HepG2 (cell line): ENCODE measurements around the gene PLEKHD1. TPM values are rescaled to one million over a fixed set of nuclear protein-coding genes. Genes with fewer than 3 reads are reported as not detected.

Source experiments
- ARID3A ChIP-seq: IDR thresholded peaks from 2 replicates; pipeline ENCODE4 v1.6.1; 2012; ENCODE audit warnings: low read depth, low read length, improper control_type of control experiment
- HOXA3 ChIP-seq: sonication (generic); formaldehyde crosslinking; IDR thresholded peaks from 2 replicates; pipeline ENCODE4 v1.5.0; 2020; ENCODE audit warnings: missing genetic modification reagents
- MAZ ChIP-seq, 2 experiments: sonication (generic) in 1 of 2; formaldehyde crosslinking in 1 of 2; IDR thresholded peaks; 2 replicates each; pipeline versions ENCODE4 v1.5.0 to v1.6.1; 2012 to 2020; ENCODE audit warnings: low read depth in 2 of 2, mild to moderate bottlenecking in 2 of 2, borderline replicate concordance in 1 of 2, improper control_type of control experiment in 1 of 2, low read length in 1 of 2, missing genetic modification reagents in 1 of 2, moderate library complexity in 1 of 2
- MYC ChIP-seq: sonication (generic); formaldehyde crosslinking; IDR thresholded peaks from 2 replicates; pipeline ENCODE4 v1.9.0; 2021; ENCODE audit warnings: missing genetic modification reagents, borderline replicate concordance
- PAF1 ChIP-seq: IDR thresholded peaks from 2 replicates; pipeline ENCODE4 v1.6.1; 2016; ENCODE audit warnings: missing genetic modification reagents, missing compliant biosample characterization
- SALL2 ChIP-seq: sonication (generic); formaldehyde crosslinking; IDR thresholded peaks from 2 replicates; pipeline ENCODE4 v1.8.1; 2023; ENCODE audit warnings: mild to moderate bottlenecking, missing genetic modification reagents, inconsistent platforms
- SOX6 ChIP-seq, 2 experiments: fragments of 450-650 bp in 1 of 2; sonication (generic) in 1 of 2; formaldehyde crosslinking in 1 of 2; IDR thresholded peaks; 2 replicates each; pipeline versions ENCODE4 v1.4.0 to v1.6.1; 2017 to 2020; ENCODE audit warnings: antibody characterized with exemption in 1 of 2, mild to moderate bottlenecking in 1 of 2, missing genetic modification reagents in 1 of 2
- TFDP1 ChIP-seq: IDR thresholded peaks from 2 replicates; pipeline ENCODE4 v1.6.1; 2016; ENCODE audit warnings: missing compliant biosample characterization, missing genetic modification reagents, borderline replicate concordance
- UBTF ChIP-seq: sonication (generic); formaldehyde crosslinking; IDR thresholded peaks from 2 replicates; pipeline ENCODE4 v1.4.0; 2020; ENCODE audit warnings: mild to moderate bottlenecking, missing genetic modification reagents
- ZBTB38 ChIP-seq: sonication (generic); formaldehyde crosslinking; IDR thresholded peaks from 2 replicates; pipeline ENCODE4 v1.5.1; 2020; ENCODE audit warnings: mild to moderate bottlenecking, missing genetic modification reagents
- ZFX ChIP-seq: sonication (generic); formaldehyde crosslinking; IDR thresholded peaks from 2 replicates; pipeline ENCODE4 v1.4.0; 2020; ENCODE audit warnings: mild to moderate bottlenecking, low read depth, missing genetic modification reagents, moderate library complexity
- ZNF660 ChIP-seq: sonication (generic); formaldehyde crosslinking; IDR thresholded peaks from 2 replicates; pipeline ENCODE4 v1.5.1; 2020; ENCODE audit warnings: mild to moderate bottlenecking, low read depth, missing genetic modification reagents, borderline replicate concordance
- ZNF841 ChIP-seq: sonication (generic); formaldehyde crosslinking; IDR thresholded peaks from 2 replicates; pipeline ENCODE4 v1.8.1; 2023; ENCODE audit warnings: missing genetic modification reagents, borderline replicate concordance
- polyA plus RNA-seq, 8 experiments: library from polyadenylated mRNA; depleted of rRNA in 3 of 8; stranded (reverse) in 7 of 8; unstranded in 1 of 8; fragments of >200 nt; fragmentation: Illumina TruSeq in 4 of 8; extraction: Trizol in 4 of 8; gene quantifications; 2 replicates each; pipeline versions ENCODE4 v1.2.1 to v1.2.3, GENCODE V29; 2011 to 2016; ENCODE audit warnings: low read depth in 4 of 8, missing spikeins in 1 of 8, mixed read lengths in 1 of 8; ENCODE audit not compliant: insufficient read depth in 1 of 8
- total RNA-seq, 5 experiments: library from RNA; depleted of rRNA; stranded (reverse); fragments of >200 nt; fragmentation: Illumina TruSeq; extraction: Trizol; gene quantifications; 2 replicates each; pipeline ENCODE4 v1.2.3, GENCODE V29; 2016; ENCODE audit warnings: low read depth in 1 of 5
- TF ChIP-seq, protein P1 (sequence below): IDR thresholded peaks from 2 replicates; pipeline ENCODE4 v1.6.1; 2016; ENCODE audit warnings: low read depth, control low read depth
- TF ChIP-seq, protein P2 (sequence below): sonication (generic); formaldehyde crosslinking; IDR thresholded peaks from 2 replicates; pipeline ENCODE4 v1.8.0; 2022; ENCODE audit warnings: mild to moderate bottlenecking, missing genetic modification reagents, moderate library complexity

The PLEKHD1 gene
- total and polyA plus RNA-seq, 2 of the 13 experiments (the other 11 are each of a cell fraction or from before 2014, with no cell fraction given), result 0.01 TPM; not detected in 1

- TF ChIP-seq ZNF660, result no peak
- TF ChIP-seq HOXA3 (CRISPR knock-in tag), result peak; percentile 67; the same call in 1 of the 2 replicates
- TF ChIP-seq SOX6 (IDR thresholded peaks at IDR 0.05), result no peak
- no peak for TF ChIP-seq SOX6 (CRISPR knock-in tag; IDR thresholded peaks at IDR 0.05)
- no peak for TF ChIP-seq MYC (CRISPR knock-in tag)
- TF ChIP-seq ZNF841 (CRISPR knock-in tag), result peak; percentile 52; the same call in 1 of the 2 replicates
- TF ChIP-seq, protein P1, sequence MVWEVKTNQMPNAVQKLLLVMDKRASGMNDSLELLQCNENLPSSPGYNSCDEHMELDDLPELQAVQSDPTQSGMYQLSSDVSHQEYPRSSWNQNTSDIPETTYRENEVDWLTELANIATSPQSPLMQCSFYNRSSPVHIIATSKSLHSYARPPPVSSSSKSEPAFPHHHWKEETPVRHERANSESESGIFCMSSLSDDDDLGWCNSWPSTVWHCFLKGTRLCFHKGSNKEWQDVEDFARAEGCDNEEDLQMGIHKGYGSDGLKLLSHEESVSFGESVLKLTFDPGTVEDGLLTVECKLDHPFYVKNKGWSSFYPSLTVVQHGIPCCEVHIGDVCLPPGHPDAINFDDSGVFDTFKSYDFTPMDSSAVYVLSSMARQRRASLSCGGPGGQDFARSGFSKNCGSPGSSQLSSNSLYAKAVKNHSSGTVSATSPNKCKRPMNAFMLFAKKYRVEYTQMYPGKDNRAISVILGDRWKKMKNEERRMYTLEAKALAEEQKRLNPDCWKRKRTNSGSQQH, result no peak
- TF ChIP-seq, protein P2, sequence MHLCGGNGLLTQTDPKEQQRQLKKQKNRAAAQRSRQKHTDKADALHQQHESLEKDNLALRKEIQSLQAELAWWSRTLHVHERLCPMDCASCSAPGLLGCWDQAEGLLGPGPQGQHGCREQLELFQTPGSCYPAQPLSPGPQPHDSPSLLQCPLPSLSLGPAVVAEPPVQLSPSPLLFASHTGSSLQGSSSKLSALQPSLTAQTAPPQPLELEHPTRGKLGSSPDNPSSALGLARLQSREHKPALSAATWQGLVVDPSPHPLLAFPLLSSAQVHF (CRISPR knock-in tag), result no peak
- TF ChIP-seq SALL2 (CRISPR knock-in tag), result no peak
- peak; percentile 42; the same call in 1 of the 2 replicates for TF ChIP-seq ZFX (CRISPR knock-in tag)
- TF ChIP-seq ARID3A, result no peak
- TF ChIP-seq PAF1 (CRISPR knock-in tag), result no peak
- TF ChIP-seq TFDP1 (CRISPR knock-in tag), result 0 out of 2 replicates have a peak, but pooled peaks have one; percentile 59
- TF ChIP-seq UBTF (CRISPR knock-in tag), result peak; percentile 77; the same call in 1 of the 2 replicates
- no peak for TF ChIP-seq MAZ (IDR thresholded peaks at IDR 0.05; ENCODE audit: borderline replicate concordance, low read depth, low read length)
- 0 out of 2 replicates have a peak, but pooled peaks have one; percentile 43 for TF ChIP-seq MAZ (CRISPR knock-in tag; IDR thresholded peaks at IDR 0.05; ENCODE audit: low read depth)
- TF ChIP-seq ZBTB38 (CRISPR knock-in tag), result peak; percentile 74; the same call in 1 of the 2 replicates
These were observed 87.7 kb downstream of the PLEKHD1 start (continued) for GRCh38 chr14:69572030-69572840.
